Jurkat, Clone E6-1 (cell line): Measurements from ENCODE around the gene UBAP1. TPM values are rescaled to one million over a fixed set of nuclear protein-coding genes. Genes with fewer than 3 reads are reported as not detected.
"Not testable (repeated sequence)": the region's sequence is repeated elsewhere in the genome, so short reads cannot be mapped to it uniquely, and the experiment has no call there.

Source experiments
- DNase-seq: peaks from one replicate; pipeline ENCODE4 v3.0.0-alpha.2; 2011; ENCODE audit warnings: low read depth, low spot score
- H3K4me3 ChIP-seq: 2 replicates; pipeline ENCODE4 v1.5.1; 2011; ENCODE audit warnings: mild to moderate bottlenecking, low read length, control low read depth, moderate library complexity
- polyA plus RNA-seq: library from polyadenylated mRNA; unstranded; fragments of >200 nt; gene quantifications from one replicate; pipeline ENCODE4 v1.2.1, GENCODE V29; 2012; ENCODE audit warnings: missing spikeins; ENCODE audit not compliant: insufficient read length, insufficient read depth

UBAP1 gene
- polyA plus RNA-seq: 29.2 TPM

DNA sequence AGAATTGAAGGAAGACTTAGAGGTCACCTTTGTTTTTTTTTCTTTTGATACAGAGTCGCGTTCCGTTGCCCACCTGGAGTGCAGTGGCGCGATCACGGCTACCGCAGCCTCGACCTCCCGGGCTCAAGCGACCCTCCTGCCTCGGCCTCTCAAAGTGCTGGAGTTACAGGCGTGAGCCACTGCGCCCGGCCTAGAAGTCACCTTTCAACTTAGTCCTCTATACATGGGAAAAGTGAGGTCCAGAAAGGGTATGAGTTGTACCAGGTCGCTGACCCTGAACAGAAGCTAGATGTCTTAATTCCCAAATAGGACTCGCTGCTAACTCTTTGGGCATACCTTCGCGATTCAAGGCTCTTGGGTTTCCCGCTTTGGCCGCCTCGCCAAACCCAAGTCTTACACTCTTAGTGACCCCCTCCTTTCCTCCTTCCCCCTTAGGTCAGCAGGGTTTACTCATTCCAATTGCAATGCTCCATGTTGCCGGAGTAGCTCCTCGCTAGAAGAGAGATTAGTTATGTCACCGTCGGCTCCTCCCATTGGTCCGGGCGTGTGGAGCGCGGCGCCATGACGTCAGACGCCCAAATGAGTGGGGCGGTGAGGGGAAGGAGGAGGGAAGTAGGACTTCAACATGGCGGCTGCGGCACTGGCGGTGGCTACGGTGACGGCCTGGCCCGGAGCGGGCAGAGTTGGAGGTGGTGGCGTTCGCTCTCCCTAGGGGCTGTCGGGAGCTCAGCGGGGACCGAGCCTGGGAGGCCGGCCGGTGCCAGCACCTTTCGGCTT, at the start of gene UBAP1:
Gene UBAP1, plus strand, starts transcription at position 608 of the 777 bp plus-strand sequence. CDS start 41,872 bp downstream, outside the sequence.
- peak; percentile 92 for DNase-seq
- peak within 1 kb of the TSS; percentile 99 for H3K4me3 ChIP-seq

DNA sequence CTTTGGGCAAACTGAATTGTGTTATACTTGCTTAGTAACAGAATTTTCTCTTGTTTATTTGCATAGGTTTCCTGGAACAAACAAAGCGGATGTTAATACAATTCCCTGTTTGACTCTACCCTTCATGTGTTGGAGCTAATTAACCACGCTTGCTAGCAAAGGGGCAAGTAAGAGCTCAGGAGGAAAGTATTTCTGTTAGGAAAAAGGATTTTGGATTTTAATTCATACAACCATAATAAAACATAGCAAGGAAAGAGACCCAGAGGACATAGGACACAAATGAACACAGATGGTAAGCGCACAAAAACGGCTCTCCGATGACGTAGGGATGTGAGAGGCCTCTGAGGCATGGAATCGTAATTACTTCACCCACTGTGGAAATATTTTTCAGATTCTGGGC, 47.3 kb upstream of the UBAP1 start:
- no peak overlapping the region for H3K4me3 ChIP-seq
- no peak for DNase-seq

DNA sequence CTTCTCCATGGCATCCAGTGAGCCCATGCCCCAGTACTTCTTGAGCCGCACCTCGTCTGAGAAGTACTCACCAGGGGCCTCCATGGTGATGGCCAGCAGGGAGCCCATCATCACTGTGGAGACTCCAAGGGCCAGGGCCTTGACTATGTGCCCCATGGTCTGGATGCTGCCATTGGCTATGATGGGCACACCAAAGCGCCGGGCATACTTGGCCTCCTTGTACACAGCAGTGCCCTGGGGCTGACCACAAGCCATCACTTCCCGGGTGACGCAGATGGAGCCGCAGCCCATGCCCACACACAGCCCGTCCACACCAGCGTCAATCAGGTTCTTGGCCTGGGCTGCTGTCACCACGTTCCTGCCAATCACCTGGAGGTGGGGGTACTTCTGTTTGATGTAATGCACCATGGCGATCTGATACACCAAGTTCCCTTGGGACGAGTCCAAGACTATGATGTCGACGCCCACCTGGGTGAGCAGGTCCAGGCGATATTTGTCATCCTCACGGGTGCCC, 45.4 kb upstream of the UBAP1 start:
- H3K4me3 ChIP-seq: no peak overlapping the region
- no peak for DNase-seq

- DNase-seq: no peak
- no peak overlapping the region for H3K4me3 ChIP-seq
Observed at GRCh38 chr9:34134521-34134920, 44.3 kb upstream of the UBAP1 start.

GRCh38 chr9:34138644-34139043, 40.2 kb upstream of the UBAP1 start:
- DNase-seq, H3K4me3 ChIP-seq: not testable (repeated sequence)

DNA sequence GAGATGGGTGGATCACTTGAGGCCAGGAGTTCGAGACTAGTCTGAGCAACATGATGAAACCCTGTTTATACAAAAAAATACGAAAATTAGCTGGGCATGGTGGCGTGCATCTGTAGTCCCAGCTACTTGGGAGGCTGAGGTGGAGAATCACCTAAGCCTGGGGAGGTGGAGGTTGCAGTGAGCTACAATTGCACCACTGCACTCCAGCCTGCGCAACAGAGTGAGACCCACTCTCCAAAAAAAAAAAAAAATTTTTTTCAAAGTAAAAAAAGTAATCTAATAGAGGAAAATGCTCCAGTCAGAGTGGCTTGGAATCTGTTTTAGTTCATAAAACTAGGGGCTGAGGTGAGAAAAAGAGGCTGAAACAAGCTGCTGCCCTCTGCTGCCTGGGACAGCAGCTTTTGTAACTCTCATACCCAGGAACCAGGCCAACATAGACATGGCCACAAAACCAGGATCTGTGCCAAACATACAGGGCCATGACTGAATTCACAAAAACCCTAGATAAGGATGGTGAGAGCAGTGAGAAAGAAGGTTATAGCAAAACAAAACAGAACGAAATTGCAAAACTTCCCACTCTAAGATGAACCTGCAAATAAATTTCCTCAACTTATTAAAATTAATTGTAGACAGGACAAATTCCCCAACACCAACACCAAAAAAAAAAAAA, 39.2 kb upstream of the UBAP1 start:
- H3K4me3 ChIP-seq: no peak overlapping the region
- DNase-seq: no peak

- H3K4me3 ChIP-seq: no peak overlapping the region
- no peak for DNase-seq
Observed at GRCh38 chr9:34140853-34141252, 38.0 kb upstream of the UBAP1 start.

DNA sequence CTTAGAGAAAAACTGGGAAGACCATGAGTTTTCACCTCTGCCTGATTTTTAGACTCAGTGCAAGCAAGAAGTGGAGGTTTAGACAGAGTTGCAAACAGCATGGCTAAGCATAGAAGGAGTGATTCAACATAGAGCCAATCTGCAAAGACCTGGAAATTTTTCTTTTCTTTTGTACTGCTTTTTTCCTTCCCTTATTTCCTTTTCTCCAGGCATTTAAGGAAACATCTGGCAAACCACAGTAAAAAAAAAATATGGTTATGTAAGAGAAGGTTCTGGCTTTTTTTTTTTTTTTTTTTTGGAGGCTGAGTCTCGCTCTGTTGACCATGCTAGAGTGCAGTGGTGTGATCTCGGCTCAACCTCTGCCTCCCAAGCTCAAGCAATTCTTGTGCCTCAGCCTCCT, 35.7 kb upstream of the UBAP1 start:
- DNase-seq: no peak
- H3K4me3 ChIP-seq: no peak overlapping the region

GRCh38 chr9:34145165-34145564, 33.7 kb upstream of the UBAP1 start:
- DNase-seq: no peak
- H3K4me3 ChIP-seq: no peak overlapping the region

DNA sequence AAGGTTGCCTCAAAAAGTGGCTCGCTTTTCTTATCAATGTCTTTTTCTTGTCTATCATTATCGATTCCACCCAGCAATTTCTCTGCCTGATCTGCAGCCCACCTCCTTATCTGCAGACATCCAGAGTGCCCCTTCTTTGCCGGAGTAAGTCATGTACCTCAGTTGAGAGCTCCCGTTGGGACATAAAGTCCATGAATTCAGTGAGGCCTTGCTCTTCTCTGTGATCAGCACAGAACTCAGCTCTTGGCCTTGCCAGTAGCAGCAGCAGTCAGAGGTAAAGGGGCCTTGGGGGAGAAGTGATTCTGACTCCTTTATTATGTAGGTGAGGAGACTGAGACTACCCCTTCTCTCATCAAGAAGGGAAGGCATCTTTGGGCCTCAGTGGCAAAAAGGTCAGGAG, 27.4 kb upstream of the UBAP1 start:
- no peak overlapping the region for H3K4me3 ChIP-seq

GRCh38 chr9:34154057-34154456, 24.8 kb upstream of the UBAP1 start:
- no peak overlapping the region for H3K4me3 ChIP-seq
- DNase-seq: no peak

More for the DNA sequence above, 27.4 kb upstream of the UBAP1 start:
- DNase-seq: no peak

DNA sequence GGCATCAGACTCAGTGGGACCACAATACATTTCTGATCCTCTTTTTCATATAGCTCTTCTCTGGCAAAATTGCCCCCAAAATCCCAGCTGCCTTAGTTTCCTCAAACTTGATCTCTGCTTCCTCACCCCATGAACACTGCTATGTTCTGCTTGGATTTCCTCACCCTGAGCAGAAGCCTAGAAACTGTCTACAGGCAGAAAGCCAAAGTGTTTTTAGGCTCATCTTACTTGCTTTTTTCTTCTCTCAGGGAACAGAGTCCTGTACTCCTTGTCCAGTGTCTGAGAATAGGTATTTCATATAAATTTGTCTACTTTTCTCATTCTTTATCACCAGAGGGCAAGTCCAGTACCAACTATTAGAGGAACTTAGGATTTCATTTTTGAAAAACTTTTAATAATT, 21.5 kb upstream of the UBAP1 start:
- no peak for DNase-seq
- no peak overlapping the region for H3K4me3 ChIP-seq

GRCh38 chr9:34157898-34158297, 20.9 kb upstream of the UBAP1 start:
- no peak for DNase-seq
- H3K4me3 ChIP-seq: no peak overlapping the region

DNA sequence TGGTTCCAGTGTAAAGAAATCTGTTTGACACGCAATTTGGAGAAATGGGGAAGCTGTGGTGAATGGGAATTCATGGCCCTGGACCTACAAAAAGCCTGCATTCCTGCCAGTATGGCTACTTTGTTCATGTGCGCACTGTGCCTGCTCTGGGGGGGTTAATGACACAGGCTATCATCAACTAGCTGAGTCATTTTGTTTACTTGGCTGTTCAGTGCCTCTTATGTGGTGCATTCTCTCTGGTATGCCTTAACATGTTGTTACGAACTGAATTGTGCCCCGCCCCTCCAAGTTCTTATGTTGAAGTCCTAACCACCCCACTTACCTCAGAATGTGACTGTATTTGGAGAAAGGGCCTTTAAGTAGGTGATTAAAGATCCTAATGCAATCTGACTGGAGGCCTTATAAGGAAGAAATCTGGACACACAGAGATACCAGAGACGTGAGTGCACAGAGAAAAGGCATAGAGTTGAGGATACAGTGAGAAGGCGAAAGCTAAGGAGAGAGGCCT, 20.4 kb upstream of the UBAP1 start:
- H3K4me3 ChIP-seq: no peak overlapping the region
- no peak for DNase-seq

DNA sequence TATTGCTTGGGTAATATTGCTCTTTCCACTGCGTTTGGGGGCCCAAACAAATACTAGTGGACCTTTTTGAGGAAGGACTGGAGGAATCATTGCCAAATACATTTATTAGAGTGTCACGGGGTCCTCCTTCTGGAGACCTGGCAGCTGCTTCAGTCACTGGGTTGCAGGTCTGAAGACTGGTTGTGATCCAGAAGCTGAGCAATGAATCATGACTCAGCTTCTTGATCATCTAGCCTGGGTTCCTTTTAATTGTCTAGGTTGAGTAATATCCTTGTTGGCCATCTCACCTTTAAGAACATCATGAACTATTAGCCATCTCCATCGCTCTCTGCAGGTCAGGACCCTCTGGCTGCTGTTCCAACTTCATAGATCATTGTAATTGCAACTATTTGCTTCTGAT, 15.4 kb upstream of the UBAP1 start:
- DNase-seq: no peak
- no peak overlapping the region for H3K4me3 ChIP-seq

DNA sequence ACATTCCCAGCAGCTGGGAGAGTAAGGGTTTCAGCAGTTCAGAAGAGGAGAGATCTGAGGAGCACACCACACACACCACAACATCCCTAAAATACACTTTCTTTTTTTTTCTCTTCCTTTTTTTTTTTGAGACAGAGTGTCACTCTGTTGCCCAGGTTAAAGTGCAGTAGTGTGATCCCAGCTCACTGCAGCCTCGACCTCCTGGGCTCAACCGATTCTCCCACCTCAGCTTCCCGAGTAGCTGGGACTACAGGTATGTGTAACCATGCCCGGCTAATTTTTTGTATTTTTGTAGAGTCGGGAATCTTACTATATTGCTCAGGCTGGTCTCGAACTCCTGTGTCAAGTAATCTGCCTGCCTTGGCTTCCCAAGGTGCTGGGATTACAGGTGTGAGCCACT, 9.7 kb upstream of the UBAP1 start:
- no peak overlapping the region for H3K4me3 ChIP-seq
- no peak for DNase-seq

DNA sequence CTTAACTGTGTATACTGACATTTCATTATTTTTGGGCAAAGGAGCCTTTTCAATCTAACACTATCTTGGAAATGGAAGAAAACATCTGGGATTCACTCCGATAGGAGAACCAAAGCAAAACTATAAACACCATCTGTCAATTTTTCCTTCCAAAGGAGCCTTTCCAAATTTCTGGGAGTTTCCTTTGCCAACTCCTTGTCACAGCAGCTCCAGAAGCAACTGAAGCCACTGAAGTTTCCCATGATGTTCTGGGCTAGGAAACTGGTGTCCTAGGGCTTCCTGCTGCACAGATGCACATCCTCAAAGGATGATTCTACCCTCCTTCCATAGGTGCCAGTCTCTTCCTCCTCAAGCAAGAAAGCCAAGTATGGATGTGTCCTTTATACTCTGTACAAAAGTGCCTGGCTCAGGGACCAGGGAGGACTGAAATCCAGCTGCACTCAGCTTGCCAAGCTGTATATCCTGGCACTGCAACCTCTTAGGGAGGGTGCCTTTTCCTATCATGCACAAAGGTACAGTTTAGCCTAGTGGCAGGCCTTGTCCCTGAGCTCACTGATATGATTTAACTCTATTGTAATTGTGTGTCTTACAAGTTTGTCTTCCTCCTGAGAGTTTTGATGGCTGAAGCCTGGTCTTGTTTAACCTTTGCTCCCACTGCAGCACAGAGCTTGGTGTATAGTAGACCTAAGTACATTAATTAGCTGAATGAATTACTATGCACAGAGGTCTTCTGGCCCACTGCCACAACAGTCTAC, 8.4 kb upstream of the UBAP1 start:
- no peak for DNase-seq
- no peak overlapping the region for H3K4me3 ChIP-seq

DNA sequence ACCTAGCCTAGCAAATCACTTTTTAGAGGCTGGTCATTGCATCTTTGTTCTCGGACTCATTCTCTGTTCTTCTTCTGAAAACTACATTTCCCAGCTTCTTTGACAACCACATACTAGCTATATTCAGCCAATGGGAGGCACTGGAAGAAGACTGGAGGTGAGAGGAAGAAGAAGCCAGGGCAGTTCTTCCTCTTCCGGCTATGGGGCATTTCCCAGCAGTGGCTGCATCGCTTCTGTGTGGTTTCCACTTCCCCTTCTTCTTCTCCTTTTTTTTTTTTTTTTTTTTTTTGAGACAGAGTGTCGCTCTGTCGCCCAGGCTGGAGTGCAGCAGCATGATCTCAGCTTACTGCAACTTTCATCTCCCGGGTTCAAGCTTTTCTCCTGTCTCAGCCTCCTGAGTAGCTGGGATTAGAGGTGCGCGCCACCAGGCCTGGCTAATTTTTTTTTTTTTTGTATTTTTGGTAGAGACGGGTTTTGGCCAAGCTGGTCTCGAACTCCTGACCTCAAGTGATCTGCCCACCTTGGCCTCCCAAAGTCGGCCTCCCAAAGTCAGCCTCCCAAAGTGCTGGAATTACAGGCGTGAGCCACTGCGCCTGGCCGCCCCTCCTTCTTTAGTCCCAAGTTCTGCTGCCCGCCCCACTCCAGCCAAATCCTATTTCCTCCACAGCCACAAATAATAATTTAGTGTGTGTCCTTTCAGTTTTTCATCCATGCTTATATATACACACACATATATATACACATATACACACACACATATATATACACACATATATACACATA, 6.9 kb upstream of the UBAP1 start:
- peak; percentile 57 for DNase-seq
- H3K4me3 ChIP-seq: no peak overlapping the region

DNA sequence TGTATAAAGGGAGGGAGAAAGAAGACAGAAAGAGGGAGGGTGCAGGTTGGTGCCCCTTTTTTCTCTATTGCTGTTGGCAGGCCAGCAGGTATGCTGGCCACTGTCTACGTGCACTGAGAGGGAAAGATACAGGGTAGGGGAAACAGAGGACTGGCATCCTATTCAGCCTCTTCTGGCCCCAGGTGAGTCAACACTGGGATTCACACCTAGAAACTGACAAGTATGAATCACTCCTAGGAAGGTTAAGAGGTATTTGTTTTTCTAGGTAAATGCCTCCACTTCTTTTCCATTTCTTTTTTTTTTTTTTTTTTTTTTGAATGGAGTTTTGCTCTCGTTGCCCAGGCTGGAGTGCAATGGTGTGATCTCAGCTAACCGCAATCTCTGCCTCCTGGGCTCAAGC, 2.8 kb upstream of the UBAP1 start:
- DNase-seq: no peak

More for the DNA sequence above, 2.8 kb upstream of the UBAP1 start:
- H3K4me3 ChIP-seq: no peak overlapping the region
